GM19438 (cell line): ENCODE measurements around the gene COL9A1.

Experiments
- ATAC-seq: cut with Tn5 transposase; IDR thresholded peaks from one replicate; pipeline ENCODE4 v1.9.1; 2021; ENCODE audit warnings: low read depth; ENCODE audit not compliant: unreplicated experiment

Gene COL9A1

GRCh38 chr6:70236343-70236742 is 66.5 kb downstream of the COL9A1 start:
- ATAC-seq = no peak

DNA sequence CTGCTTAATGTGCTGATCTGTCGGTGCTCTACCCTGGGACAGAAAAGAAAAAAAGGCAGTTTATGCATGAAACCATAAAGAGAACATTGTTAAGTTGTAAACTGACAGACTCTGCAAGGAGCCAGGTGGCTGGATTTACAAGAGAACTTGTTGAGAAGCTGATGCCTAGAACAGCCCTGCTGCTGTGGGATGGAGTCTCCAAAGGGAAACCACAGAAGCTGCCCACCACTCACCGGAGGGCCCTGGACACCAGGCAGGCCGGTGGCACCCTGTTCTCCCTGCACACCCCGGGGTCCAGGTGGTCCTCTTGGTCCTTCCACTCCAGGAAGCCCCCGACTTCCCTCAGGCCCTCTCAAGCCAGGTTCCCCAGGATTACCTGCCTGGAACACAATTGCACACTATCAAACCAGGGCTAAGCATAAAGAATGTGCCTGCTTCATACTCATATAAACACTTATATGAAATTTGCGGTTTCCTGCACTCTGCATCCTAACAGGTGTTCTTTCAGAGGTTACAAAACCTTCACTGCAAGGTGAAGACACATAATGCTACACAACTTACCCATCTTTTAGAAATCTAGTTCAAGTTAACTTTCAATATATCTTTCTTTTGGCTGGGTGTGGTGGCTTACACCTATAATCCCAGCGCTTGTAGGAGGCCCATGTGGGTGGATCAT is 68.2 kb downstream of the COL9A1 start:
- ATAC-seq = no peak

DNA sequence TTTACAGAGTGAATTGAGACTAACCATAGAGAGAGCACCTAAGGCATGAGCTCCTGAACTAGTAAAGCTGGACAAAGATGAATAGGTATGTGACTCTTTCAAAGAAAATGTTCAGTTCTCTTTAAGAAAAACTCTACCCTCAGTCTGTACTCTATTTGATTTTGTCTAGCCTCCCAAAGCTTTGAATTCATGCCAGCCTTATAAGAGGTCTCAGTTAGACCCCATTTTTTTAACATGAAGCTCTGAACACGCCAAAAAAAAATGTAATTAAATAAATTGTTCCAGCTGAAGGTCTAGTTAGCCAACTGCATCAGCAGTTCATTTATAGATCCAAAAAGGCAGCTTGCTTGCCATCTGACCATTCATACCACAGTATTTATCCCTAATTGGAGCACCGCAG is 71.6 kb downstream of the COL9A1 start:
- no peak for ATAC-seq

DNA sequence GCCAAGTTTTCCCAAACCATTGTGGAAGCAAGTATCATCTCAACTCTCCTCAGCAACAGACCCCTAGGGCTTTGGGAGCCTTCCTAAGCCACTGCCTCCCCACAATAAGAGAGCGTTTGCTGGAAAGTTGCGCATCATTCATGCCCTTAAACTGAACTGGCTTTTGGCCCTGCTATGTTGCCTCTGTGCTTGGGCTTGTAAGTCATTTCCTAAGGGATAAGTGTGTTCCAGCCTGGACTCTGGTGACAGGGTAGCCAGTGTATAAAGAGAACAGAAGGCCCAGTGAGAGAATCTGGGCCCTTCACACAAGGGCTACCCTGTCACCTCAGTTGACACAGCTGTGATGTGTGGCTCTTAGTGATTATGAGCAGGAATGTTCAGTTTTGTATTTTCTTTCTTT is 77.8 kb downstream of the COL9A1 start:
- no peak for ATAC-seq

GRCh38 chr6:70222439-70222749 is 80.5 kb downstream of the COL9A1 start:
- no peak for ATAC-seq

DNA sequence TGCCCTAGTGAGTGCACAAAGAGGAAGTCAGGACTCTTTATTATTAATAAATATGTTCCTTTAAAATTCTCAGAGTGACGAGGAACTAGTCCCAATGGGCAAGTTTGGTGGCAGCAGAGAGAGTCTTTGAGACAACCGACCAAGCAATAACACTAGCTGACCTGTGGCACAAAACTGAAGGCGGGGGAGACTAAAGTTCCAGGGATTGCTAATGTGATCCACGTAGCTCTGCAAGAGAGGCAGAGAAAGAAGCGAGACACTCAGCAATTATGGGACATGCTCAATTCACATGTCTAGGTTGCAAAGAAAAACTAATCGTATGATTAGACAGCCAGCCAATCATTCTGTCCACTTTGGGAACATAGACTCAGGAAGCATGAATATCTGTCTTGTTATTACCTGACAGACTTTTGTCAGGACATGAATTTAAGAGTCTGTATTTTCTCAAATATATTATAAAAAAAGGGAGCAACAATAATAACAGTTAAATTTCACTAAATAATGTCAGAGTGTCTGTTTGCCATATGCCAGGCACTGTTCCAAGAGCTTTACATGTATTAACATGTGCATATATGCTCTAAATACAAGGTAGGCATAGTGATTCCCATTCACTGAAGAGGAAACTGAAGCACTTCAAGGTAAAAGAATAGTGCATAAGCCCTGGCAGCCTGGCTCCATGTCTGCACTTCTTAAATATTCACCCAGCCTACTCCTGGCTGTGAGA is 81.0 kb downstream of the COL9A1 start:
- ATAC-seq = no peak

GRCh38 chr6:70221025-70221714 is 81.7 kb downstream of the COL9A1 start:
- no peak for ATAC-seq

DNA sequence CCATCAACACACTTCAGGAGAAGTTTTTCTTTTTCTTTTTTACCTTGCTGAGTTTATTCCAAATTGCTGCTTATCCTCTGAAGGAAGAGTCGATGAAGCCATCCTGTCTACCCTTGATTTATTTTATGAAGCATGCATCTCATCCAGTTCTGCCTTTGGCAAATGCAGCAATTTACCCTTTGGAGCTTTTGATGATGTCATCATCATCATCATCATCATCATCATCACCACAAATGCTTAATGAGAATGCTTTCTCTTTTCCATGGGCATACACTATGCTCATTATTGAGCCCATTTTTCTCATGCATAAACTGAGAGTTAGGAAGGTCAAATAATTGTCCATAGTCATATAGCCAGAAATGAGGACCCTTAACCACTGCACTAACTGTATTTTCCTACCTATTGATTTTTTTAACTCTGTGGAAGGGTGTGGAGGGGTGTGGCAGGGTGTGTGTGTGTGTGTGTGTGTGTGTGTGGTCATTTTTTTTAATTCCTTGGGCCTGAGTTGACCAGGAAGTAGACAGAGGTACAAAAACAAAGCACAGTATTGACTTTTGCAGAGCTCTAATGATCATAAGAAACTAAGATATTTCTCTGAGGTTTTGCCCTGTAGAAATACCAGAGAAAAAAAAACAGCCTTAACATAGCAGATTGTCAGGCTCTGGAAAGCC is 82.8 kb downstream of the COL9A1 start:
- ATAC-seq = no peak

DNA sequence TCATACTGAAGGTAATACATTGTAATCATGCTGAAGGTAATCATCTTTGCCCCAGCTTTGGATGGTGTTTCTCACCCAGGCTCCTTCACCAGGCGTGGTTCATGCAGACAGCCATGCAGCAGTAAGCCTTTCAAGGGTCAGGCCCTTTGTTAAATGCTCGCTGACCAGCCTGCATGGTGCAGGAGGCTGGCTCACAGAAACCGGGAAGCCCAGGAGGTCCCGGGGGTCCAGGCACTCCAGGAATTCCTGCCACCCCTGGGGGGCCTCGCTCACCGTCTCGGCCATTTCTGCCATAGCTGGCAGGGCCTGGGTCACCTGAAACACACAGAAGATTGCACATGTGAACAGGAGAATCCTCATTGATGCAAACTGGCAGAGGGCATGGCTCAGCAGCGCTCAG is 86.1 kb downstream of the COL9A1 start:
- no peak for ATAC-seq

GRCh38 chr6:70215460-70216108 is 87.3 kb downstream of the COL9A1 start:
- no peak for ATAC-seq

- no peak for ATAC-seq
These were observed 92.4 kb downstream of the COL9A1 start for GRCh38 chr6:70210462-70210861.

GRCh38 chr6:70208235-70208790 is 94.6 kb downstream of the COL9A1 start:
- ATAC-seq = no peak

DNA sequence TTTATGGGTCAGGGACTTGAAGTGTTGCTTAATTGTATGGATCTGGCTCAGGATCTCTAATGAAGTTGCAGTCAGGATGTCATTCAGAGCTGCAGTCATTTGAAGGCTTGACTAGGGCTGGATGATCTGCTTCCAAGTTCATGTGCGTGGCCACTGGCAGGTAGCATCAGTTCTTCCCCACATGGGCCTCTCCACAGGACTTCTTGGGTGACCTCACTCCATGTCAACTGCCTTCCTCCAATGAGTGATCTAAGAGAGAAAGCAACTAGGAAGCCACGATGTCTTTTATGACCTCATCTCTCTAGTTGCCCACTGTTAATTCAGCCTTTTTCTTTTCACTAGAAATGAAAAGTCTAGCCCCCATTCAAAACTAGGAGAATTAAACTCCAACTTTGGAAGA is 104.1 kb downstream of the COL9A1 start:
- ATAC-seq = no peak

- no peak for ATAC-seq
These were observed 106.4 kb downstream of the COL9A1 start for GRCh38 chr6:70196531-70196930.

DNA sequence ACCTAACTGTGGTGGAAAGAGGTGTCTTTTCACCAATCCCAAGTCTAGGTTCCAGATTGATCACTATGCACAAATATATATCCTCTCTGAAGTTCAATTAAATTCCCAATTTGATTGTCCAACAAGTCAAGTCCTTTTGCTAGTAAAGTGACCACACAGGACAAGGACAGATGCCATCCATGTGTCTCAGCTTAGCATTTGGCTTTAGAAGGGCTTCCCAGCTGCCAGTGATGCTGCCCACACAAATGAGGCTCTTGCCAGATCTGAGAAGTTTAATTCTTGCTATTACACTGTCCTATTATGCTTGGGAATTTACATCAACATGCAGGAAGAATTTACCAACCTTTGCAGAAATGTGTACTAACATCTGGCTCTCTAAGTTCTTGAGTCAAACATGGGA is 108.5 kb downstream of the COL9A1 start:
- ATAC-seq = no peak

DNA sequence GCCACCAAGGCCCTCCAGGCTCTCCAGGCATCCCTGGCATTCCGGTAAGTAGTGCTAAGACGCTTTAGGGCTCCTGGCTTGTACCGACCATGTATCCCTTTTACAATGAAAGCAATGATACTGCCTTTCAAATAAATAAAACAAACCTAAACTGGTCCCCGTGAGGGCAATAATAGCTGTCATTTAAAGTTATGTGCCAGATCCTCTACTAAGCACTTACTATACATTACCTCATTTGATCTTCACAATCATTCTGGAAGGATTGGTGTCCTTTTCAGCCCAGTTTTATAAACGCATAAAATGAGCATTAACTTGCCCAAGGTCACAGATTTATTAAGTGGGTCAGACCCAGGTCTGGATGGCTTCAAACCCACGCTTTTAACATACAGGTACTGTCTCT is 114.7 kb downstream of the COL9A1 start:
- ATAC-seq = no peak

DNA sequence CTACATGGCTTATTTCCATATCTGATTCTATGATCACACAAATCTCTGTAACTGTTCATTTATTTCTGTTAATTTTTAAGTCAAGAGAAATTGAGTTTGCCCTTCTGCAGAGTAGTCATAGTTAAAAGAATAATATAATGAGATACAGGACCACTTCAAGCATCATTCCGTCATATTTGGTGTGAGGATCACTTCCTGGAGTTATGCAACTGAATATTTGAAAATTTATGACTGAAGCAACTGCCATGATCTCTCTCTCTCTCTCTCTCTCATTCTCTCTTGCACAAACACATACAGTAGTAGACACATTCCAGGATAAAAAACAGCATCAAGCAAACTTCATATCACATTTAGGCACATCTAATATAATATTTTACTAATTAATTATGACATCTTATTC is 116.4 kb downstream of the COL9A1 start:
- ATAC-seq = no peak

DNA sequence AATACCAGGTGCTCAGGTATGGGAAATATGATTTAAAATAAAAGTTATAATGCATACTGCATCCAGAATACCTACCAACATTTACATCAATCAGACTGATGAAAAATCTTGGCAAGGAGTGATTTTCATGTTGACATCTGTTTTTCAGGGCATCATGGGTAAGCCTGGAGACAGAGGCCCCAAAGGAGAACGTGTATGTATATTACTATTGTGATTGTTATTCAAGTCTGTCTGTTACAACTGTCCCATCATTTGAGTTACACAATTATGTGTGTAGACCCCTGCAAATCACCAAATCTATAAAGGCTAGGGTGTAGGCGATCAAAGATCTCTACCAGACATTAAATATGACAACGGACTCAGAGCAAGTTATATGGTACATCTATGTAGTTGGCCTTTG is 118.2 kb downstream of the COL9A1 start:
- ATAC-seq = no peak

DNA sequence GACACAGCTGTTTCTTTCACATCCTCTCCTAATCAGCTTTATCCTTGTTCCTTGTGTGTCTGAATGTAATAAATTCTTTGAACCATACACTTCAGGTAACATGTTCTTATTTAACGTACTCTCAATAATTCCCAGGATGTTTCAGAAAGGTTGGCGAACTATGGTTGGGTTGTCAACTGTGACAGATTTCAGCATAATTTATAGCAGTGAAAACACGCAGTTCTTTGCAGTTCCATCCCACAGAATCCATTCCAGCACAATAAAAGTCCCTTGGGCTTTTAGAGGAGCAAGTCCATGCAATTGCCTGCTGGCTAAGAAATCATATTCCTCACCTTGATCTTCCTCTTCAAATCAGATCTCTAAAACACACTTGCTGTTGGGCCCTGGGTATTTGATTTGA is 119.3 kb downstream of the COL9A1 start:
- ATAC-seq = no peak

DNA sequence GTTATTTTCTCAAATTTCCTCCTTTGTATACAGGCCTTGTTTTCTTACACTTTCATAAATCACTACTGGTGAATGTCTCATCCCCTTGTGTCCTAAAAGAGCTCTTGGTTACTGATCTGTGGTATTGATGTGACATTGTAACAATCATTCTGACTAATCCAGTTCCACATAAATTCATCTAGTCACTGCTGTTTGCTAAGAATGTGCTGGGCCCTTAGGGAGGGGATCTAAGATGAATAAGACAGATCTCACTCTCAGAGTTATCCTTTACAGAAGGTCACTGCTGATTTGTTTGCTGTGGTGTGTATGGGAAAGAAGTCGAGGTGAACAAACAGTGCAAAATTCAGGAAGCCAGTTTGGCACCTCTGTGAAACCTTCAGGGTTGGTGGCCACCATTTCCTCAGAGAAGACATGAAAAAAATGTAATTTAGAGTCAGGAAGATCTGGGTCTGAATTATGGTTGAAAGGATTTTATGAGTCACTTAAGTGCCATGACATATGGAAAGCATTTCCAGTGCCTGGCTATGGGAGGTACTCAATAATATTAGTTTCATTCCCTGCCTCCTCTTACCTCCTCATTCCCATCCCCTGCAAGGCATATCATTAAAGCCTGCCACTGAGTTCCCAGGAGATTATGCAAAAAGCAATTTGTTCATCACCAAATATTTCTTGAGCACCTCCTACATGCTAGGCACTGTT is 121.8 kb downstream of the COL9A1 start:
- ATAC-seq = no peak
